Measurements from ENCODE around the gene HSPA6.
"Not testable (repeated sequence)": the region's sequence is repeated elsewhere in the genome, so short reads cannot be mapped to it uniquely, and the experiment has no call there.

HSPA6 gene

GRCh38 chr1:161523817-161524741 lies at the start of gene HSPA6:
HSPA6 (plus strand) TSS chr1:161524540; CDS start chr1:161524659, 119 bp downstream.
- not testable (repeated sequence) for H3K36me3 Mint-ChIP-seq (ENCODE audit: low read depth)
- H3K4me3 Mint-ChIP-seq = peak within 1 kb of the TSS; percentile 80
- peaks cover 12% of the 10 kb centered on the region for H3K4me1 Mint-ChIP-seq

GRCh38 chr1:161477711-161478110 lies 46.6 kb upstream of the HSPA6 start:
- H3K36me3 Mint-ChIP-seq (ENCODE audit: low read depth); H3K4me3 Mint-ChIP-seq; ATAC-seq; H3K4me1 Mint-ChIP-seq; DNase-seq; H3K27ac Mint-ChIP-seq; H3K9me3 Mint-ChIP-seq: not testable (repeated sequence)
- peaks cover 30% of the 10 kb centered on the region for H3K27me3 Mint-ChIP-seq

More at GRCh38 chr1:161523817-161524741, at the start of gene HSPA6:
- Mint-ChIP-seq H3K27ac (peak within 1 kb of the TSS; percentile 94), H3K27me3 (peaks cover 23% of the 10 kb centered on the region)
- DNase-seq (peak; percentile 76), ATAC-seq (peak; percentile 82)
- not testable (repeated sequence) for H3K9me3 Mint-ChIP-seq

GRCh38 chr1:161478985-161479384 lies 45.4 kb upstream of the HSPA6 start:
- ATAC-seq = no peak
- Mint-ChIP-seq H3K27ac (no peak overlapping the region), H3K4me3 (no peak overlapping the region), H3K9me3 (no peaks in the 10 kb centered on the region), H3K36me3 (ENCODE audit: low read depth) (no peaks in the 10 kb centered on the region), H3K27me3 (peaks cover 17% of the 10 kb centered on the region), H3K4me1 (no peaks in the 10 kb centered on the region)
- DNase-seq = no peak

GRCh38 chr1:161480381-161481035 lies 43.8 kb upstream of the HSPA6 start:
- Mint-ChIP-seq H3K27ac (no peak overlapping the region), H3K36me3 (ENCODE audit: low read depth) (no peaks in the 10 kb centered on the region), H3K9me3 (no peaks in the 10 kb centered on the region), H3K27me3 (peaks cover 7% of the 10 kb centered on the region), H3K4me3 (no peak overlapping the region), H3K4me1 (no peaks in the 10 kb centered on the region)
- no peak for ATAC-seq
- DNase-seq = no peak

GRCh38 chr1:161481624-161482392 lies 42.5 kb upstream of the HSPA6 start:
- Mint-ChIP-seq H3K36me3 (ENCODE audit: low read depth) (no peaks in the 10 kb centered on the region), H3K9me3 (no peaks in the 10 kb centered on the region), H3K27me3 (peaks cover 9% of the 10 kb centered on the region), H3K4me1 (no peaks in the 10 kb centered on the region), H3K4me3 (no peak overlapping the region), H3K27ac (no peak overlapping the region)
- DNase-seq (no peak), ATAC-seq (no peak)

- no peaks in the 10 kb centered on the region for H3K36me3 Mint-ChIP-seq (ENCODE audit: low read depth)
- no peaks in the 10 kb centered on the region for H3K9me3 Mint-ChIP-seq
- DNase-seq (no peak), ATAC-seq (no peak)
- H3K27me3 Mint-ChIP-seq = peaks cover 15% of the 10 kb centered on the region
- H3K4me1 Mint-ChIP-seq = peaks cover 2% of the 10 kb centered on the region
- no peak overlapping the region for H3K4me3 Mint-ChIP-seq
- H3K27ac Mint-ChIP-seq = no peak overlapping the region
These were observed 41.7 kb upstream of the HSPA6 start for GRCh38 chr1:161482610-161483009.

- no peaks in the 10 kb centered on the region for H3K36me3 Mint-ChIP-seq (ENCODE audit: low read depth)
- ATAC-seq (no peak), DNase-seq (no peak)
- H3K4me1 Mint-ChIP-seq = peaks cover 2% of the 10 kb centered on the region
- no peak overlapping the region for H3K27ac Mint-ChIP-seq
- no peak overlapping the region for H3K4me3 Mint-ChIP-seq
- H3K27me3 Mint-ChIP-seq = peaks cover 16% of the 10 kb centered on the region
- no peaks in the 10 kb centered on the region for H3K9me3 Mint-ChIP-seq
These were observed 41.0 kb upstream of the HSPA6 start for GRCh38 chr1:161483361-161483760.

- Mint-ChIP-seq H3K27ac (no peak overlapping the region), H3K9me3 (no peaks in the 10 kb centered on the region), H3K4me3 (no peak overlapping the region), H3K36me3 (ENCODE audit: low read depth) (no peaks in the 10 kb centered on the region), H3K27me3 (peaks cover 25% of the 10 kb centered on the region), H3K4me1 (peaks cover 2% of the 10 kb centered on the region)
- DNase-seq = no peak
- ATAC-seq = no peak
These were observed 39.7 kb upstream of the HSPA6 start for GRCh38 chr1:161484613-161485012.

GRCh38 chr1:161486806-161487741 lies 37.3 kb upstream of the HSPA6 start:
- H3K27me3 Mint-ChIP-seq = peaks cover 41% of the 10 kb centered on the region
- DNase-seq (peak; percentile 31), ATAC-seq (peak; percentile 75)
- no peaks in the 10 kb centered on the region for H3K36me3 Mint-ChIP-seq (ENCODE audit: low read depth)
- H3K4me1 Mint-ChIP-seq = peaks cover 11% of the 10 kb centered on the region
- H3K9me3 Mint-ChIP-seq = no peaks in the 10 kb centered on the region
- H3K4me3 Mint-ChIP-seq = no peak overlapping the region
- H3K27ac Mint-ChIP-seq = no peak overlapping the region

GRCh38 chr1:161491472-161491871 lies 32.9 kb upstream of the HSPA6 start:
- H3K4me3 Mint-ChIP-seq = no peak overlapping the region
- peaks cover 61% of the 10 kb centered on the region for H3K27me3 Mint-ChIP-seq
- H3K9me3 Mint-ChIP-seq = no peaks in the 10 kb centered on the region
- no peak overlapping the region for H3K27ac Mint-ChIP-seq
- H3K4me1 Mint-ChIP-seq = peaks cover 11% of the 10 kb centered on the region
- DNase-seq (no peak), ATAC-seq (no peak)
- no peaks in the 10 kb centered on the region for H3K36me3 Mint-ChIP-seq (ENCODE audit: low read depth)

- no peak overlapping the region for H3K27ac Mint-ChIP-seq
- ATAC-seq = no peak
- H3K9me3 Mint-ChIP-seq = no peaks in the 10 kb centered on the region
- H3K36me3 Mint-ChIP-seq (ENCODE audit: low read depth) = no peaks in the 10 kb centered on the region
- no peak overlapping the region for H3K4me3 Mint-ChIP-seq
- DNase-seq = no peak
- H3K27me3 Mint-ChIP-seq = peaks cover 64% of the 10 kb centered on the region
- H3K4me1 Mint-ChIP-seq = peaks cover 9% of the 10 kb centered on the region
These were observed 31.5 kb upstream of the HSPA6 start for GRCh38 chr1:161492827-161493226.

GRCh38 chr1:161494091-161494735 lies 30.1 kb upstream of the HSPA6 start:
- DNase-seq (no peak), ATAC-seq (no peak)
- Mint-ChIP-seq H3K4me3 (no peak overlapping the region), H3K27me3 (peaks cover 66% of the 10 kb centered on the region), H3K4me1 (peaks cover 11% of the 10 kb centered on the region), H3K9me3 (no peaks in the 10 kb centered on the region), H3K27ac (no peak overlapping the region), H3K36me3 (ENCODE audit: low read depth) (no peaks in the 10 kb centered on the region)

- Mint-ChIP-seq H3K4me3 (no peak overlapping the region), H3K27me3 (peaks cover 63% of the 10 kb centered on the region), H3K27ac (no peak overlapping the region), H3K4me1 (peaks cover 17% of the 10 kb centered on the region), H3K9me3 (no peaks in the 10 kb centered on the region), H3K36me3 (ENCODE audit: low read depth) (no peaks in the 10 kb centered on the region)
- DNase-seq (no peak), ATAC-seq (no peak)
These were observed 28.9 kb upstream of the HSPA6 start for GRCh38 chr1:161495490-161495889.

All from activated naive CD8-positive, alpha-beta T cell treated with anti-CD3 and anti-CD28 coated beads, Interleukin-2, amount 50 U/mL, for 24 hours (primary cell).